CD4-positive, alpha-beta T cell (primary cell): ENCODE data around the gene ERMARD. TPM values are rescaled to one million over a fixed set of nuclear protein-coding genes. Genes with fewer than 3 reads are reported as not detected.

Source experiments
- ATAC-seq: fragments of 200-7000 bp; cut with Tn5 transposase; one replicate; pipeline ENCODE4 v1.10.0; 2022; ENCODE audit warnings: mild to moderate bottlenecking; ENCODE audit not compliant: poor library complexity
- CTCF ChIA-PET: fragments of 350-600 bp; sonication (Branson Sonifier 250); formaldehyde crosslinking; loops from one replicate; lab custom pipeline; 2021; ENCODE audit warnings: antibody characterized with exemption, inconsistent platforms; lab: Charles Lee
- POLR2A ChIA-PET: fragments of 350-600 bp; sonication (Branson Sonifier 250); formaldehyde crosslinking; loops from one replicate; lab custom pipeline; 2021; ENCODE audit warnings: antibody characterized with exemption, inconsistent platforms; lab: Charles Lee
- DNase-seq, 14 experiments: peaks; one replicate each; pipeline ENCODE4 v3.0.0-alpha.2; 2013 to 2020; ENCODE audit warnings: mixed read lengths in 2 of 14
- H3K27ac ChIP-seq, 2 donors: one replicate each; pipeline versions ENCODE4 v1.5.1 to v1.7.0; 2013; ENCODE audit warnings: low read length in 2 of 2, low read depth in 1 of 2, mild to moderate bottlenecking in 1 of 2
- H3K27me3 ChIP-seq, 2 experiments: 1 replicate in 1 of 2; 2 replicates in 1 of 2; pipeline versions ENCODE4 v1.6.1 to v1.7.0; 2013; ENCODE audit warnings: low read length in 2 of 2, control low read depth in 1 of 2, mild to moderate bottlenecking in 1 of 2, moderate library complexity in 1 of 2; ENCODE audit not compliant: insufficient read depth in 2 of 2, control insufficient read depth in 1 of 2
- H3K36me3 ChIP-seq: one replicate; pipeline ENCODE4 v1.6.1; 2013; ENCODE audit warnings: low read length, control low read depth; ENCODE audit not compliant: insufficient read depth
- H3K4me1 ChIP-seq: one replicate; pipeline ENCODE4 v1.6.1; 2013; ENCODE audit warnings: low read length, control low read depth; ENCODE audit not compliant: insufficient read depth
- H3K4me3 ChIP-seq: one replicate; pipeline ENCODE4 v1.5.1; 2013; ENCODE audit warnings: mild to moderate bottlenecking, low read length, moderate library complexity
- H3K9me3 ChIP-seq, 2 experiments: 1 replicate in 1 of 2; 2 replicates in 1 of 2; pipeline versions ENCODE4 v1.6.1 to v1.7.0; 2013; ENCODE audit warnings: low read length in 2 of 2, mild to moderate bottlenecking in 2 of 2, control low read depth in 1 of 2, moderate library complexity in 1 of 2; ENCODE audit not compliant: control insufficient read depth in 1 of 2, insufficient read depth in 1 of 2
- H3K27ac Mint-ChIP-seq: one replicate; pipeline ENCODE4 v1.8.0; 2020; ENCODE audit warnings: mixed read lengths
- H3K27me3 Mint-ChIP-seq: one replicate; pipeline ENCODE4 v1.8.0; 2021; ENCODE audit warnings: mixed read lengths
- H3K36me3 Mint-ChIP-seq: one replicate; pipeline ENCODE4 v1.8.0; 2021; ENCODE audit warnings: low read depth, mixed read lengths
- H3K4me1 Mint-ChIP-seq: one replicate; pipeline ENCODE4 v1.8.0; 2021; ENCODE audit warnings: low read depth, mixed read lengths
- H3K4me3 Mint-ChIP-seq: one replicate; pipeline ENCODE4 v1.8.0; 2020; ENCODE audit warnings: mild to moderate bottlenecking, mixed read lengths
- H3K9me3 Mint-ChIP-seq: one replicate; pipeline ENCODE4 v1.8.0; 2020; ENCODE audit warnings: mixed read lengths
- CTCF ChIP-seq: fragments of 200-600 bp; IDR thresholded peaks from one replicate; pipeline ENCODE4 v1.8.0; 2022; ENCODE audit warnings: antibody characterized with exemption, mild to moderate bottlenecking
- intact Hi-C, 2 experiments: fragments of 100-400 bp; cut with DNase I in 1 of 2; cut with micrococcal nuclease in 1 of 2; formaldehyde crosslinking; loops; one replicate each; pipeline versions ENCODE4 v1.15.1 to v1.9.0; 2023 to 2025; cut with DNase I, micrococcal nuclease
- total RNA-seq, 174 experiments: library from RNA in 2 of 174; stranded (reverse) in 2 of 174; gene quantifications; one replicate each; pipeline ENCODE4 v1.2.3 and lab custom pipeline; 2021 to 2026

ERMARD gene
- total RNA-seq, 2 experiments from 2014 or later, result 24.2 to 26.2 TPM

DNA sequence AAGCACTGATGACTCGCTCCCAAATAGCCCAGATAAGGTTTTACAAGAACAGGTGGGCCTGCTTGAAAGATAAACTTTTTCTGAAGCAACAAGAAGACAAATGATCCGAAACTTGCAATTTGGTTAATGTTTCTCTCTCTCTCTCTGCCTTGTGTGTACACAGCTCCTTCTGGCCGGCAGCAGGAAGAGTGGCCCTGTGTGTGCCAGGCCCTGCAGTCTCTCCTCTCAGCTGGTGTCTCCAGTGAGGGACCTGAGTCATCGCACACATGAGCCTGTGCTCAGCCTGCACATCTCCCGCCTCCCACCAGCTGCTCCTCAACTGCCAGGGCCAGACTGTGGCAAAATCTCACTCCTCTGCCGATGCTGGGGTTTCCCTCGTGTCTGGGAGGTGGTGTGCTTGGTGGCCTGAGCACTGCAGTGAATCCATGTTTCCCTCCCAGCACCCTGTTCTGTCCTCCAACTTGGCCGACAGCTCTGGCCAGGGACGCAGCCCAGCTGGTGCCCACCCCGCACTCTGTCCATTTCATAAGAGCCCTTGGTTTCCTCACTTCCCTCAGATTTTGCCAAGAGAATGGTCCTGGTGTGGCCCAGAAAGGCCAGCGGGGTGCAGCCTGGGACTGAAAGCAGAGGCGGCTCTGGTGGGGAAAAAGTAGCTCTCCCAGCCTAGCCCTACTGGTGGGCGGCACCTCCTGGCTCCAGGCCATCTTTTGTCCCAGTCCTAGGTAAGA lies 49.4 kb downstream of the ERMARD start:
- CTCF ChIA-PET, result interaction anchor here (1.9 kb wide), 1 partner anchor 11 kb away, joined by 4 read pairs; no protein-coding TSS in a partner anchor
- POLR2A ChIA-PET, result no interaction called here
- intact Hi-C loops, result no loop called here
- TF ChIP-seq CTCF, result no peak
- no peaks in the 10 kb centered on the region for H3K9me3 ChIP-seq
- ATAC-seq, result no peak
- peaks cover 30% of the 10 kb centered on the region for H3K4me1 ChIP-seq
- Mint-ChIP-seq H3K4me1 (peaks cover 32% of the 10 kb centered on the region), H3K36me3 (no peaks in the 10 kb centered on the region), H3K4me3 (no peak overlapping the region), H3K27me3 (peaks cover 49% of the 10 kb centered on the region), H3K27ac (no peak overlapping the region), H3K9me3 (no peaks in the 10 kb centered on the region)
- no peak for DNase-seq
- no peaks in the 10 kb centered on the region for H3K36me3 ChIP-seq
- H3K27me3 ChIP-seq, result peaks cover 12 to 14% of the 10 kb centered on the region in 2 experiments
- no peak overlapping the region for H3K4me3 ChIP-seq
- H3K27ac ChIP-seq, result no peak overlapping the region

DNA sequence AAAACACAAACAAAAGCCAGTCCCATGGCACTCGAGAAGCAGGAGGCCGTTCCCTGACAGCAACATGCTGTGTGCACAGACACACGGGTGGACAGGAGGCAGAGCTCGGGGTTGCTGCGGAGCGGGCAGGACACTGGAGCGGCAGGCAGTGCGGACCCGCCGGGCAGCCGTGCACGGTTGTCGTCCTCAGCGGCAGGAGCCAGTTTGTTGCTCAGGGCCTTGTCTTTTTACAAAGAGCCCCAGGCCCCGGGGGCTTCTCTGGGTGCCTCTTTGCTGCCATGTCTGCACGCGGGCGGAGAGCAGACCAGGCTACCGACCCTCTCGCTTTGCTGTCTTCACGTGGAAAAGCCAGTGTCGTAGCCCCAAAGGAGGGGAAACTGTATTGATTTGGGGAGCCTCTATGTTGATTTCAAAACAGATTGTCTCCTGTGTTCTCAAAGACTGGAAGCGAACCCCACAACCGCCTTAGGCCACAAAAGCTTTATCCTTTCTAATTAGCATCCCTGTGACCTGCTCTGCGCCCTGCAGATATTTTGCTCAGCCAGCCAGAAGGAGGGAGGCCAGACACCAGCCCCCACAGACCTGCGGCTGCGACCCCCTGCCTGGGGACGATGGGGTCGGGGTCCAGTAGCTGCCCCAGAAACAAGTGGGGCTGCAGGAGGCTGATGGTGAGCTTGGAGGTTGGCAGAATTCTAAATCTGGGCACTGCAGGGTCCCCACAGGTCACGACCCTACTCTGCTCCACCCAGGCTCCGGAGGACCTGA lies 50.2 kb downstream of the ERMARD start:
- no peaks in the 10 kb centered on the region for H3K36me3 ChIP-seq
- no peaks in the 10 kb centered on the region for H3K9me3 ChIP-seq
- no peak overlapping the region for H3K4me3 Mint-ChIP-seq
- no peaks in the 10 kb centered on the region for H3K36me3 Mint-ChIP-seq
- intact Hi-C loops, result no loop called here
- H3K4me3 ChIP-seq, result no peak overlapping the region
- no peak for TF ChIP-seq CTCF
- ATAC-seq, result no peak
- ChIA-PET POLR2A (no interaction called here), CTCF (interaction anchor here (1.9 kb wide), 1 partner anchor 12 kb away, joined by 4 read pairs; no protein-coding TSS in a partner anchor)
- no peak overlapping the region for H3K27ac Mint-ChIP-seq
- peaks cover 53% of the 10 kb centered on the region for H3K27me3 Mint-ChIP-seq
- DNase-seq, result no peak
- H3K27ac ChIP-seq, result no peak overlapping the region
- H3K4me1 Mint-ChIP-seq, result peaks cover 40% of the 10 kb centered on the region
- H3K27me3 ChIP-seq, result peaks cover 12 to 14% of the 10 kb centered on the region in 2 experiments
- no peaks in the 10 kb centered on the region for H3K9me3 Mint-ChIP-seq
- H3K4me1 ChIP-seq, result peaks cover 38% of the 10 kb centered on the region

DNA sequence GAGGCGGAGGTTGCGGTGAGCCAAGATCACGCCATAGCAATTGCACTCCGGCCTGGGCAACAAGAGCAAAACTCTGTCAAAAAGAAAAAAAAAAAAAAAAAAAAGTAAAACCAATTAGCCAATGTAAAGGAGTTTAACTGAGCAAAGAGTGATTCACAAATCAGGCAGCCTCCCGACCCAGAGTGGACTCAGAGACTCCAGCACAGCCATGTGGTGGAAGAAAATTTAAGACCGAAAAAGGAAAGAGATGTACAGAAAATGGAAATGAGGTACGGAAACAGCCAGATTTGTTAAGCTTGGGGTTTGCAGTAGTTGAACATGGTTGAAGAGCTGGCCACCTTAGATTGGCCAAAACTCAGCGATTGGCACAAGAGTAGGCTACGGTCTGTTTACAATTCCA lies 51.4 kb downstream of the ERMARD start:
- H3K36me3 ChIP-seq, result no peaks in the 10 kb centered on the region
- H3K27ac ChIP-seq, result no peak overlapping the region
- H3K4me3 Mint-ChIP-seq, result no peak overlapping the region
- H3K4me3 ChIP-seq, result no peak overlapping the region
- H3K9me3 Mint-ChIP-seq, result peaks cover 2% of the 10 kb centered on the region
- POLR2A ChIA-PET, result interaction anchor here (0.7 kb wide), 1 partner anchor 13 kb away, joined by 4 read pairs; no protein-coding TSS in a partner anchor
- peaks cover 49% of the 10 kb centered on the region for H3K4me1 ChIP-seq
- peaks cover 12 to 14% of the 10 kb centered on the region in 2 experiments for H3K27me3 ChIP-seq
- no peaks in the 10 kb centered on the region for H3K9me3 ChIP-seq
- no peak for TF ChIP-seq CTCF
- CTCF ChIA-PET, result interaction anchor here (1.9 kb wide), 1 partner anchor 12 kb away, joined by 7 read pairs; no protein-coding TSS in a partner anchor
- peaks cover 52% of the 10 kb centered on the region for H3K4me1 Mint-ChIP-seq
- no peak overlapping the region for H3K27ac Mint-ChIP-seq
- H3K27me3 Mint-ChIP-seq, result peaks cover 57% of the 10 kb centered on the region
- ATAC-seq, result no peak
- no peaks in the 10 kb centered on the region for H3K36me3 Mint-ChIP-seq
- intact Hi-C loops, result no loop called here
- DNase-seq, result no peak
